Endothelial cell of umbilical vein (primary cell): ENCODE data around the gene NHSL2. TPM values are rescaled to one million over a fixed set of nuclear protein-coding genes. Genes with fewer than 3 reads are reported as not detected.

Experiments
- BruUV-seq: library from RNA; stranded (reverse); fragments of 400-500 nt; replicated peaks from 2 replicates; lab custom pipeline; 2021; lab: Mats Ljungman, UMichigan
- CTCF ChIA-PET: fragments of 300-600, 350-600 bp; sonication (Branson Sonifier 250); formaldehyde crosslinking; loops from one replicate; lab custom pipeline; 2021; ENCODE audit warnings: antibody characterized with exemption, inconsistent platforms; lab: Charles Lee
- POLR2A ChIA-PET: fragments of 300-600, 350-600 bp; sonication (Branson Sonifier 250); formaldehyde crosslinking; loops from one replicate; lab custom pipeline; 2021; ENCODE audit warnings: antibody characterized with exemption, inconsistent platforms; lab: Charles Lee
- DNase-seq: peaks from one replicate; pipeline ENCODE4 v3.0.0-alpha.2; 2011; ENCODE audit warnings: low read depth, low spot score
- FAIRE-seq: peaks from 2 replicates; lab custom pipeline; 2011; peaks lifted over from hg19 to GRCh38; lab: Jason Lieb, UNC
- H2AFZ ChIP-seq: 2 replicates; pipeline ENCODE4 v1.6.0; 2012; ENCODE audit warnings: low read depth, low read length, control low read depth, inconsistent platforms
- H3K27ac ChIP-seq: 2 replicates; pipeline ENCODE4 v1.5.1; 2011; ENCODE audit warnings: low read depth, mild to moderate bottlenecking, control low read depth, low read length, moderate library complexity; ENCODE audit not compliant: insufficient read depth
- H3K27me3 ChIP-seq, 2 experiments: 2 replicates each; pipeline versions ENCODE4 v1.6.0 to v1.6.1; 2011; ENCODE audit warnings: low read length in 2 of 2, mixed read lengths in 1 of 2; ENCODE audit not compliant: control insufficient read depth in 2 of 2, insufficient read depth in 2 of 2
- H3K36me3 ChIP-seq, 2 experiments: 2 replicates in 1 of 2; 3 replicates in 1 of 2; pipeline ENCODE4 v1.5.1; 2011; ENCODE audit warnings: low read length in 2 of 2, mild to moderate bottlenecking in 1 of 2, moderate library complexity in 1 of 2; ENCODE audit not compliant: control insufficient read depth in 2 of 2, insufficient read depth in 2 of 2; ENCODE audit errors: extremely low read depth in 1 of 2
- H3K4me1 ChIP-seq: 3 replicates; pipeline ENCODE4 v1.5.1; 2011; ENCODE audit warnings: mild to moderate bottlenecking, low read length; ENCODE audit not compliant: control insufficient read depth, insufficient read depth; ENCODE audit errors: extremely low read depth
- H3K4me2 ChIP-seq: 2 replicates; pipeline ENCODE4 v1.6.1; 2011; ENCODE audit warnings: low read length, control low read depth, mixed read lengths; ENCODE audit not compliant: insufficient read depth
- H3K4me3 ChIP-seq, 3 experiments: fragments of 200-600 bp in 1 of 3; sonication (generic), shearing (Covaris generic) in 1 of 3; replicated peaks in 1 of 3; 2 replicates each; pipeline ENCODE4 v1.5.1; 2011 to 2016; ENCODE audit warnings: control low read depth in 3 of 3, low read length in 3 of 3, mild to moderate bottlenecking in 2 of 3, inconsistent platforms in 1 of 3, low read depth in 1 of 3, moderate library complexity in 1 of 3; ENCODE audit not compliant: insufficient read depth in 1 of 3
- H3K79me2 ChIP-seq: 2 replicates; pipeline ENCODE4 v1.6.0; 2012; ENCODE audit warnings: low read length, inconsistent platforms; ENCODE audit not compliant: control insufficient read depth, insufficient read depth
- H3K9ac ChIP-seq: replicated peaks from 2 replicates; pipeline ENCODE3; 2011; ENCODE audit warnings: low read length, control low read depth; ENCODE audit not compliant: insufficient read depth; ENCODE audit errors: extremely low read depth
- H3K9me1 ChIP-seq: replicated peaks from 3 replicates; pipeline ENCODE4 v1.6.0; 2011; ENCODE audit warnings: mild to moderate bottlenecking, low read length; ENCODE audit not compliant: control insufficient read depth, insufficient read depth; ENCODE audit errors: extremely low read depth
- H3K9me3 ChIP-seq: replicated peaks from 2 replicates; pipeline ENCODE4 v1.5.1; 2012; ENCODE audit warnings: low read length, inconsistent platforms; ENCODE audit not compliant: control insufficient read depth, insufficient read depth
- H4K20me1 ChIP-seq: replicated peaks from 2 replicates; pipeline ENCODE3; 2011; ENCODE audit warnings: mild to moderate bottlenecking, low read length; ENCODE audit not compliant: control insufficient read depth, insufficient read depth; ENCODE audit errors: extremely low read depth
- EZH2 ChIP-seq: IDR thresholded peaks from 2 replicates; pipeline ENCODE4 v1.6.1; 2012; ENCODE audit warnings: borderline replicate concordance, low read depth, mild to moderate bottlenecking, moderate library complexity, low read length, inconsistent platforms; ENCODE audit not compliant: severe bottlenecking
- FOS ChIP-seq: IDR thresholded peaks from 2 replicates; pipeline ENCODE4 v1.6.1; 2011; ENCODE audit warnings: mild to moderate bottlenecking, low read length, moderate library complexity, borderline replicate concordance; ENCODE audit not compliant: insufficient read depth
- GATA2 ChIP-seq: IDR thresholded peaks from 2 replicates; pipeline ENCODE4 v1.7.0; 2011; ENCODE audit warnings: low read depth, mild to moderate bottlenecking, moderate library complexity, mixed read lengths, low read length; ENCODE audit not compliant: insufficient read length, insufficient read depth
- POLR2AphosphoS5 ChIP-seq: IDR thresholded peaks from 2 replicates; pipeline ENCODE4 v1.6.1; 2012; ENCODE audit warnings: low read depth, mild to moderate bottlenecking, control low read depth, low read length, moderate library complexity; ENCODE audit not compliant: insufficient read depth
- dilution Hi-C: fragments of 300-500 bp; cut with MboI; formaldehyde crosslinking; loops from one replicate; pipeline ENCODE4 v1.15.0; 2019; ENCODE audit warnings: low sequenced_read_pairs; ENCODE audit not compliant: extremely low pct_ligation_motif_present
- intact Hi-C: fragments of 100-400 bp; cut with micrococcal nuclease; formaldehyde crosslinking; loops from one replicate; pipeline ENCODE4 v1.10.0; 2022
- polyA plus RNA-seq, 4 experiments: library from polyadenylated mRNA; depleted of rRNA in 3 of 4; stranded (reverse) in 3 of 4; unstranded in 1 of 4; fragments of >200 nt; gene quantifications; 2 replicates each; pipeline versions ENCODE4 v1.2.1 to v1.2.3, GENCODE V29; 2011 to 2012; ENCODE audit warnings: missing spikeins in 1 of 4
- total RNA-seq: library from RNA; stranded (reverse); gene quantifications from 2 replicates; pipeline ENCODE4 v1.2.3, GENCODE V29; 2021
- TF ChIP-seq, protein P1 (sequence below): IDR thresholded peaks from 2 replicates; pipeline ENCODE4 v1.6.1; 2011; ENCODE audit not compliant: insufficient read depth, insufficient read length
- TF ChIP-seq, protein P2 (sequence below), 2 donors: IDR thresholded peaks; 1 replicate in 1 of 2; 2 replicates in 1 of 2; pipeline ENCODE4 v1.5.1; 2011; ENCODE audit warnings: low read length in 2 of 2, mild to moderate bottlenecking in 2 of 2, moderate library complexity in 2 of 2, control low read depth in 1 of 2, inconsistent platforms in 1 of 2, low read depth in 1 of 2; ENCODE audit not compliant: insufficient read depth in 1 of 2; ENCODE audit errors: extremely low read depth in 1 of 2

Gene NHSL2
- total and polyA plus RNA-seq, 2 donors (not counting 3 experiments of a cell fraction or from before 2014, with no cell fraction given) = 23.5 to 49.9 TPM

DNA sequence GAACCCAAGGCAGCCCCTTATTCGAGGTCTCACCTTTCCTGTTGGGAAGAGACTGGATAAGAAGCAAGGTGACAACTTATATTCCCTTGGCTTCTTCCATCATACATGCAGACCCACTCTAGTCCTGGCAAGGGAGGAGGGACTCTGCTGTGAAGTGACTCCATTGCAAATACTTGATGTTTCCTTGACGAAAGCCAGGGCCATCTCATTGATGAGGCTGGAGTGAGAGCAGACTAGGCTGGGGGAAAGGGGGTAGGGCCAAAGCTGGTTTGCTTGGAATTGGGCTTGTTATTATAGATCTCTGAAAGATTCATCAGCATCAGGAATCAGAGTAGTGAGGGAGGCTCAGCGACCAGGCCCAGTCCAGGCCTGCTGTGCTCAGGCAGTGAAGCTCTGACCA, 2.3 kb upstream of the NHSL2 start:
- H3K4me1 ChIP-seq = no peaks in the 10 kb centered on the region
- no peak overlapping the region for H2AFZ ChIP-seq
- DNase-seq (no peak), FAIRE-seq (no peak)
- no peak overlapping the region for H3K27ac ChIP-seq
- H3K79me2 ChIP-seq = no peaks in the 10 kb centered on the region
- no peaks in the 10 kb centered on the region for H3K36me3 ChIP-seq
- H3K9ac ChIP-seq = no peak overlapping the region
- CTCF ChIA-PET = no interaction called here
- peaks cover 25 to 34% of the 10 kb centered on the region in 2 experiments for H3K27me3 ChIP-seq
- no peaks in the 10 kb centered on the region for H3K9me3 ChIP-seq
- no peaks in the 10 kb centered on the region for H3K9me1 ChIP-seq
- POLR2A ChIA-PET = no interaction called here
- dilution Hi-C loops = no loop called here
- no peak overlapping the region for H3K4me3 ChIP-seq
- no TSS peak for BruUV-seq
- intact Hi-C loops = no loop called here
- no peak overlapping the region for H3K4me2 ChIP-seq
- no peaks in the 10 kb centered on the region for H4K20me1 ChIP-seq
- TF ChIP-seq, protein P1, sequence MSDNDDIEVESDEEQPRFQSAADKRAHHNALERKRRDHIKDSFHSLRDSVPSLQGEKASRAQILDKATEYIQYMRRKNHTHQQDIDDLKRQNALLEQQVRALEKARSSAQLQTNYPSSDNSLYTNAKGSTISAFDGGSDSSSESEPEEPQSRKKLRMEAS = no peak
- TF ChIP-seq EZH2 (no peak), GATA2 (no peak), POLR2AphosphoS5 (no peak), FOS (no peak)
- TF ChIP-seq, protein P2, sequence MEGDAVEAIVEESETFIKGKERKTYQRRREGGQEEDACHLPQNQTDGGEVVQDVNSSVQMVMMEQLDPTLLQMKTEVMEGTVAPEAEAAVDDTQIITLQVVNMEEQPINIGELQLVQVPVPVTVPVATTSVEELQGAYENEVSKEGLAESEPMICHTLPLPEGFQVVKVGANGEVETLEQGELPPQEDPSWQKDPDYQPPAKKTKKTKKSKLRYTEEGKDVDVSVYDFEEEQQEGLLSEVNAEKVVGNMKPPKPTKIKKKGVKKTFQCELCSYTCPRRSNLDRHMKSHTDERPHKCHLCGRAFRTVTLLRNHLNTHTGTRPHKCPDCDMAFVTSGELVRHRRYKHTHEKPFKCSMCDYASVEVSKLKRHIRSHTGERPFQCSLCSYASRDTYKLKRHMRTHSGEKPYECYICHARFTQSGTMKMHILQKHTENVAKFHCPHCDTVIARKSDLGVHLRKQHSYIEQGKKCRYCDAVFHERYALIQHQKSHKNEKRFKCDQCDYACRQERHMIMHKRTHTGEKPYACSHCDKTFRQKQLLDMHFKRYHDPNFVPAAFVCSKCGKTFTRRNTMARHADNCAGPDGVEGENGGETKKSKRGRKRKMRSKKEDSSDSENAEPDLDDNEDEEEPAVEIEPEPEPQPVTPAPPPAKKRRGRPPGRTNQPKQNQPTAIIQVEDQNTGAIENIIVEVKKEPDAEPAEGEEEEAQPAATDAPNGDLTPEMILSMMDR (IDR thresholded peaks at IDR 0.05; ENCODE audit: extremely low read depth in 1 of 2, insufficient read depth in 1 of 2, low read depth in 1 of 2, low read length in 2 of 2) = no peak
